PC-9 (cell line): ENCODE measurements around the gene EYA2. TPM values are rescaled to one million over a fixed set of nuclear protein-coding genes. Genes with fewer than 3 reads are reported as not detected.

ENCODE experiments used
- BruUV-seq: library from RNA; stranded (reverse); fragments of 400-500 nt; replicated peaks from 2 replicates; lab custom pipeline; 2021; lab: Mats Ljungman, UMichigan
- CTCF ChIA-PET: fragments of 300-600 bp; sonication (Branson Sonifier 250); formaldehyde crosslinking; loops from one replicate; lab custom pipeline; 2022; ENCODE audit warnings: antibody characterized with exemption; lab: Charles Lee
- POLR2A ChIA-PET: fragments of 300-600 bp; sonication (Branson Sonifier 250); formaldehyde crosslinking; loops from one replicate; lab custom pipeline; 2022; ENCODE audit warnings: antibody characterized with exemption; ENCODE audit not compliant: unreplicated experiment; lab: Charles Lee
- DNase-seq, 2 experiments: peaks; one replicate each; pipeline versions ENCODE4 v3.0.0 to v3.0.0-alpha.2; 2015 to 2022; ENCODE audit warnings: mixed read lengths in 1 of 2
- H2AFZ ChIP-seq: fragments of 200-600 bp; sonication (generic); 2 replicates; pipeline ENCODE4 v1.8.1; 2017; ENCODE audit warnings: antibody characterized with exemption
- H3F3A ChIP-seq: fragments of 200-600 bp; sonication (generic); 2 replicates; pipeline ENCODE4 v1.8.1; 2017; ENCODE audit warnings: antibody characterized with exemption, mild to moderate bottlenecking, low read depth; ENCODE audit not compliant: insufficient read depth
- H3K27ac ChIP-seq: fragments of 200-600 bp; sonication (generic); 2 replicates; pipeline ENCODE4 v1.6.1; 2016; ENCODE audit warnings: mixed run types
- H3K27me3 ChIP-seq: fragments of 200-600 bp; sonication (generic); 2 replicates; pipeline ENCODE4 v1.6.1; 2016; ENCODE audit warnings: low read depth, mixed run types; ENCODE audit not compliant: insufficient read depth
- H3K36me3 ChIP-seq: fragments of 200-600 bp; sonication (generic); 2 replicates; pipeline ENCODE4 v1.6.1; 2016; ENCODE audit warnings: low read depth, mixed run types
- H3K4me1 ChIP-seq: fragments of 200-600 bp; sonication (generic); replicated peaks from 2 replicates; pipeline ENCODE4 v1.6.1; 2016; ENCODE audit warnings: mixed run types; ENCODE audit not compliant: insufficient read depth
- H3K4me2 ChIP-seq: fragments of 200-600 bp; sonication (generic); 2 replicates; pipeline ENCODE4 v1.6.1; 2017; ENCODE audit warnings: mixed run types
- H3K4me3 ChIP-seq: fragments of 200-600 bp; sonication (generic); 2 replicates; pipeline ENCODE4 v1.6.1; 2016; ENCODE audit warnings: mixed run types
- H3K79me2 ChIP-seq: fragments of 200-600 bp; sonication (generic); 2 replicates; pipeline ENCODE4 v1.6.1; 2017; ENCODE audit warnings: low read depth, mixed run types
- H3K9me2 ChIP-seq: fragments of 200-600 bp; sonication (generic); 2 replicates; pipeline ENCODE4 v1.8.1; 2017; ENCODE audit warnings: mild to moderate bottlenecking; ENCODE audit not compliant: insufficient read depth
- H3K9me3 ChIP-seq: fragments of 200-600 bp; sonication (generic); 2 replicates; pipeline ENCODE4 v1.8.1; 2016; ENCODE audit warnings: low read depth; ENCODE audit not compliant: insufficient read depth
- H4K20me1 ChIP-seq: fragments of 200-600 bp; sonication (generic); 2 replicates; pipeline ENCODE4 v1.8.1; 2017; ENCODE audit not compliant: insufficient read depth
- CTCF ChIP-seq: fragments of 200-600 bp; sonication (generic); conservative IDR thresholded peaks from 2 replicates; pipeline ENCODE4 v1.6.1; 2017; ENCODE audit warnings: mixed run types, antibody characterized with exemption, mild to moderate bottlenecking, moderate library complexity
- EZH2 ChIP-seq: fragments of 200-600 bp; sonication (generic); IDR thresholded peaks from 2 replicates; pipeline ENCODE4 v1.8.0; 2017; ENCODE audit warnings: antibody characterized with exemption, low read depth
- intact Hi-C: fragments of 100-400 bp; cut with micrococcal nuclease; formaldehyde crosslinking; loops from one replicate; pipeline ENCODE4 v1.10.0; 2022; ENCODE audit not compliant: unreplicated experiment
- total RNA-seq: library from RNA; stranded (reverse); gene quantifications from 2 replicates; pipeline ENCODE4 v1.2.3, GENCODE V29; 2021

EYA2 gene
- total RNA-seq, 1 experiment from 2014 or later = not detected

- ChIA-PET POLR2A (interaction anchor here (0.6 kb wide), 1 partner anchor 184 kb away, joined by 3 read pairs; no protein-coding TSS in a partner anchor), CTCF (no interaction called here)
- Histone ChIP-seq H3K9me2 (no peaks in the 10 kb centered on the region), H4K20me1 (no peaks in the 10 kb centered on the region), H3K79me2 (no peaks in the 10 kb centered on the region), H3K27ac (peak overlapping the region; percentile 87), H3K36me3 (no peaks in the 10 kb centered on the region), H2AFZ (no peak overlapping the region), H3K4me1 (peaks cover 46% of the 10 kb centered on the region), H3F3A (peaks cover 29% of the 10 kb centered on the region; the same call in 1 of the 2 replicates), H3K27me3 (no peaks in the 10 kb centered on the region), H3K4me2 (peak overlapping the region; percentile 75; the same call in 1 of the 2 replicates), H3K9me3 (peaks cover 13% of the 10 kb centered on the region; the same call in 1 of the 2 replicates), H3K4me3 (no peak overlapping the region)
- TF ChIP-seq CTCF (no peak), EZH2 (no peak)
- BruUV-seq = no TSS peak
- intact Hi-C loops = loop anchor here (2.0 kb wide), 1 partner anchor 191 kb away; no protein-coding TSS in a partner anchor
- DNase-seq = peak in 1 of 2 experiments; percentile 72
Observed at GRCh38 chr20:46955601-46956556, 61.2 kb downstream of the EYA2 start.

GRCh38 chr20:46959081-46959692 lies 64.5 kb downstream of the EYA2 start:
- no TSS peak for BruUV-seq
- intact Hi-C loops = no loop called here
- Histone ChIP-seq H3K4me1 (peaks cover 55% of the 10 kb centered on the region), H3K27me3 (no peaks in the 10 kb centered on the region), H3K36me3 (no peaks in the 10 kb centered on the region), H3K79me2 (no peaks in the 10 kb centered on the region), H3K9me2 (no peaks in the 10 kb centered on the region), H3K4me3 (no peak overlapping the region), H4K20me1 (no peaks in the 10 kb centered on the region), H3K4me2 (peak overlapping the region; percentile 36), H3K27ac (peak overlapping the region; percentile 54), H3F3A (peaks cover 37% of the 10 kb centered on the region; the same call in 1 of the 2 replicates), H2AFZ (no peak overlapping the region), H3K9me3 (peaks cover 13% of the 10 kb centered on the region; the same call in 1 of the 2 replicates)
- CTCF ChIA-PET = interaction anchor here (0.7 kb wide), 1 partner anchor 12 kb away, joined by 5 read pairs; no protein-coding TSS in a partner anchor
- POLR2A ChIA-PET = interaction anchor here (0.6 kb wide), 1 partner anchor 12 kb away, joined by 5 read pairs; no protein-coding TSS in a partner anchor
- DNase-seq = peak; percentile 50 to 98
- TF ChIP-seq CTCF (no peak), EZH2 (no peak)

GRCh38 chr20:46959821-46960220 lies 65.2 kb downstream of the EYA2 start:
- no TSS peak for BruUV-seq
- Histone ChIP-seq H4K20me1 (no peaks in the 10 kb centered on the region), H3K4me2 (peak overlapping the region; percentile 36), H3K27me3 (no peaks in the 10 kb centered on the region), H3K9me3 (peaks cover 13% of the 10 kb centered on the region; the same call in 1 of the 2 replicates), H3F3A (peaks cover 40% of the 10 kb centered on the region; the same call in 1 of the 2 replicates), H3K27ac (no peak overlapping the region), H2AFZ (no peak overlapping the region), H3K36me3 (no peaks in the 10 kb centered on the region), H3K4me1 (peaks cover 57% of the 10 kb centered on the region), H3K9me2 (no peaks in the 10 kb centered on the region), H3K4me3 (no peak overlapping the region), H3K79me2 (no peaks in the 10 kb centered on the region)
- DNase-seq = no peak
- no peak for TF ChIP-seq CTCF
- TF ChIP-seq EZH2 = no peak
- POLR2A ChIA-PET = interaction anchor here (0.6 kb wide), 1 partner anchor 11 kb away, joined by 5 read pairs; no protein-coding TSS in a partner anchor
- CTCF ChIA-PET = interaction anchor here (0.7 kb wide), 1 partner anchor 12 kb away, joined by 5 read pairs; no protein-coding TSS in a partner anchor
- intact Hi-C loops = no loop called here
